SK-N-SH treated with all-trans-retinoic acid at 6 μM for 48 hours (cell line): ENCODE measurements around the gene NOL11.
"Not testable (repeated sequence)": the region's sequence is repeated elsewhere in the genome, so short reads cannot be mapped to it uniquely, and the experiment has no call there.

ENCODE experiments used
- ARNTL ChIP-seq: fragments of 450-650 bp; formaldehyde crosslinking; IDR thresholded peaks from 2 replicates; pipeline ENCODE4 v1.5.0; 2020; ENCODE audit warnings: low read depth, mild to moderate bottlenecking, moderate library complexity, borderline replicate concordance
- ESRRG ChIP-seq: fragments of 250-450 bp; sonication (Bioruptor Pico); IDR thresholded peaks from 2 replicates; pipeline ENCODE4 v1.6.1; 2021; ENCODE audit warnings: mild to moderate bottlenecking
- ISL1 ChIP-seq: fragments of 250-450 bp; sonication (Bioruptor Pico); IDR thresholded peaks from 2 replicates; pipeline ENCODE4 v2.1.2; 2022; ENCODE audit warnings: mild to moderate bottlenecking, moderate library complexity
- ZC3H10 ChIP-seq: fragments of 250-450 bp; sonication (Bioruptor Pico); IDR thresholded peaks from 2 replicates; pipeline ENCODE4 v1.5.1; 2021; ENCODE audit warnings: mild to moderate bottlenecking, moderate library complexity
- ZFP3 ChIP-seq: fragments of 250-450 bp; sonication (Bioruptor Pico); IDR thresholded peaks from 2 replicates; pipeline ENCODE4 v1.5.0; 2020; ENCODE audit warnings: mild to moderate bottlenecking, moderate library complexity
- ZFP30 ChIP-seq: fragments of 450-650 bp; formaldehyde crosslinking; IDR thresholded peaks from 2 replicates; pipeline ENCODE4 v1.5.0; 2022; ENCODE audit warnings: mild to moderate bottlenecking, moderate library complexity
- TF ChIP-seq, protein P1 (sequence below): fragments of 250-450 bp; sonication (Bioruptor Pico); IDR thresholded peaks from 2 replicates; pipeline ENCODE4 v1.8.0; 2020; ENCODE audit warnings: mild to moderate bottlenecking, moderate library complexity, borderline replicate concordance
- TF ChIP-seq, protein P2 (sequence below): fragments of 250-450 bp; sonication (Bioruptor Pico); IDR thresholded peaks from 2 replicates; pipeline ENCODE4 v1.5.1; 2020; ENCODE audit warnings: low read depth, mild to moderate bottlenecking, moderate library complexity

DNA sequence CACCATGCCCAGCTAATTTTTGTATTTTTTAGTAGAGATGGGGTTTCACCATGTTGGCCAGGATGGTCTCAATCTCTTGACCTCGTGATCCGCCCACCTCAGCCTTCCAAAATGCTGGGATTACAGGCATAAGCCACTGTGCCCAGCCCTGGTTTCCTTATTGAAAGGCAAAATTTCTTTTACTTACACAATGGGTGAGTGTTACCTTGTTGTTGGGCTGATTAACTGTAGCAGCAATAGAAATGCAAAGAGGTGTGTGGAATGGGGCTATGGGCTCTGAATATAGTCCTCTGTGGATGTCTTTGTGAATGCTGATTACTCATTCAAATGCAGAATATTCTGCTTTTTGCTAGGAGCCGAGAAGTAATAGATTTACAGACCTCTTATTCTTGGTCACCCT, 34.4 kb downstream of the NOL11 start:
- TF ChIP-seq, protein P1, sequence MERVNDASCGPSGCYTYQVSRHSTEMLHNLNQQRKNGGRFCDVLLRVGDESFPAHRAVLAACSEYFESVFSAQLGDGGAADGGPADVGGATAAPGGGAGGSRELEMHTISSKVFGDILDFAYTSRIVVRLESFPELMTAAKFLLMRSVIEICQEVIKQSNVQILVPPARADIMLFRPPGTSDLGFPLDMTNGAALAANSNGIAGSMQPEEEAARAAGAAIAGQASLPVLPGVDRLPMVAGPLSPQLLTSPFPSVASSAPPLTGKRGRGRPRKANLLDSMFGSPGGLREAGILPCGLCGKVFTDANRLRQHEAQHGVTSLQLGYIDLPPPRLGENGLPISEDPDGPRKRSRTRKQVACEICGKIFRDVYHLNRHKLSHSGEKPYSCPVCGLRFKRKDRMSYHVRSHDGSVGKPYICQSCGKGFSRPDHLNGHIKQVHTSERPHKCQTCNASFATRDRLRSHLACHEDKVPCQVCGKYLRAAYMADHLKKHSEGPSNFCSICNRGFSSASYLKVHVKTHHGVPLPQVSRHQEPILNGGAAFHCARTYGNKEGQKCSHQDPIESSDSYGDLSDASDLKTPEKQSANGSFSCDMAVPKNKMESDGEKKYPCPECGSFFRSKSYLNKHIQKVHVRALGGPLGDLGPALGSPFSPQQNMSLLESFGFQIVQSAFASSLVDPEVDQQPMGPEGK (CRISPR knock-in tag) = not testable (repeated sequence)
- not testable (repeated sequence) for TF ChIP-seq ZFP30 (CRISPR knock-in tag); ZC3H10 (CRISPR knock-in tag); ARNTL; ZFP3 (CRISPR knock-in tag); ISL1 (CRISPR knock-in tag); ESRRG (CRISPR knock-in tag)
- TF ChIP-seq, protein P2, sequence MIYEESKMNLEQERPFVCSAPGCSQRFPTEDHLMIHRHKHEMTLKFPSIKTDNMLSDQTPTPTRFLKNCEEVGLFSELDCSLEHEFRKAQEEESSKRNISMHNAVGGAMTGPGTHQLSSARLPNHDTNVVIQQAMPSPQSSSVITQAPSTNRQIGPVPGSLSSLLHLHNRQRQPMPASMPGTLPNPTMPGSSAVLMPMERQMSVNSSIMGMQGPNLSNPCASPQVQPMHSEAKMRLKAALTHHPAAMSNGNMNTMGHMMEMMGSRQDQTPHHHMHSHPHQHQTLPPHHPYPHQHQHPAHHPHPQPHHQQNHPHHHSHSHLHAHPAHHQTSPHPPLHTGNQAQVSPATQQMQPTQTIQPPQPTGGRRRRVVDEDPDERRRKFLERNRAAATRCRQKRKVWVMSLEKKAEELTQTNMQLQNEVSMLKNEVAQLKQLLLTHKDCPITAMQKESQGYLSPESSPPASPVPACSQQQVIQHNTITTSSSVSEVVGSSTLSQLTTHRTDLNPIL (CRISPR knock-in tag) = not testable (repeated sequence)
